ENCODE results near the gene AKAP1. TPM values are rescaled to one million over a fixed set of nuclear protein-coding genes. Genes with fewer than 3 reads are reported as not detected.

The AKAP1 gene
- total RNA-seq, 4 donors from 2014 or later: 31.0 to 36.9 (median 36.3) TPM

DNA sequence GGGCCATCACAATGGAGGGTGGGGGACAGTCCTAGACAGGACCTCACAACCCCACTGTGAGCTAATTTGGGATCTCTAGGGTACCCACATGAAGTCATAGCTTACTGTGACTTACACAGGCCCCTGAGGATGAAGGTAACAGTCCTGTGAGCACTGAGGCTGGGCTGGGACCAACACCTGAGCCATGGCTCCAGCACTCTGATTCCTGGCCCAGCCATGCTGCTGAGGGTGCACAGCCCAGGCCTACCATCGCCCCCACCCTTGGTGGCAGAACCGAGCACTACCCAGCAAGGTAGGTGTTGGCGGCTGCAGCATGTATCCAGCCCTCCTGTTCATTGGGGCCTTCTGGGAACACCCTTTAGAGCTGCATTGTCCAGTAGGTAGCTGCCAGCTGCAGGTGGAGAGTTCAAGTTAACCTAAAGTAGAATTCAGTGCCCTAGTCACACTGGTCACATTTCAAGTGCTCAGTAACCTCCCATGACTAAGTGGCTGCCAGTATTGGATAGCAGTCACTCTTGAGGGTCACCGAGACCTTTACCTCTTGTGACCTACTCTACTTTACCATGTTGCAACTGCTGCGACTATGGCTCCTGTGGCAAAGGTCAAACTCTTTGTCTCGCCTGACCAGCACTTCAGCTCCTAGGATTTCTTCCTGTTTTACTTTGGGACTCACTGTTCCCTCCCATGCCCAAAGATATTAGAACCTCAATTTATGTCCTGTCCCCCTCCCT lies 11.6 kb downstream of the AKAP1 start:
- TF ChIP-seq, protein P1, sequence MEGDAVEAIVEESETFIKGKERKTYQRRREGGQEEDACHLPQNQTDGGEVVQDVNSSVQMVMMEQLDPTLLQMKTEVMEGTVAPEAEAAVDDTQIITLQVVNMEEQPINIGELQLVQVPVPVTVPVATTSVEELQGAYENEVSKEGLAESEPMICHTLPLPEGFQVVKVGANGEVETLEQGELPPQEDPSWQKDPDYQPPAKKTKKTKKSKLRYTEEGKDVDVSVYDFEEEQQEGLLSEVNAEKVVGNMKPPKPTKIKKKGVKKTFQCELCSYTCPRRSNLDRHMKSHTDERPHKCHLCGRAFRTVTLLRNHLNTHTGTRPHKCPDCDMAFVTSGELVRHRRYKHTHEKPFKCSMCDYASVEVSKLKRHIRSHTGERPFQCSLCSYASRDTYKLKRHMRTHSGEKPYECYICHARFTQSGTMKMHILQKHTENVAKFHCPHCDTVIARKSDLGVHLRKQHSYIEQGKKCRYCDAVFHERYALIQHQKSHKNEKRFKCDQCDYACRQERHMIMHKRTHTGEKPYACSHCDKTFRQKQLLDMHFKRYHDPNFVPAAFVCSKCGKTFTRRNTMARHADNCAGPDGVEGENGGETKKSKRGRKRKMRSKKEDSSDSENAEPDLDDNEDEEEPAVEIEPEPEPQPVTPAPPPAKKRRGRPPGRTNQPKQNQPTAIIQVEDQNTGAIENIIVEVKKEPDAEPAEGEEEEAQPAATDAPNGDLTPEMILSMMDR (IDR thresholded peaks at IDR 0.05; ENCODE audit: low read depth): no peak

DNA sequence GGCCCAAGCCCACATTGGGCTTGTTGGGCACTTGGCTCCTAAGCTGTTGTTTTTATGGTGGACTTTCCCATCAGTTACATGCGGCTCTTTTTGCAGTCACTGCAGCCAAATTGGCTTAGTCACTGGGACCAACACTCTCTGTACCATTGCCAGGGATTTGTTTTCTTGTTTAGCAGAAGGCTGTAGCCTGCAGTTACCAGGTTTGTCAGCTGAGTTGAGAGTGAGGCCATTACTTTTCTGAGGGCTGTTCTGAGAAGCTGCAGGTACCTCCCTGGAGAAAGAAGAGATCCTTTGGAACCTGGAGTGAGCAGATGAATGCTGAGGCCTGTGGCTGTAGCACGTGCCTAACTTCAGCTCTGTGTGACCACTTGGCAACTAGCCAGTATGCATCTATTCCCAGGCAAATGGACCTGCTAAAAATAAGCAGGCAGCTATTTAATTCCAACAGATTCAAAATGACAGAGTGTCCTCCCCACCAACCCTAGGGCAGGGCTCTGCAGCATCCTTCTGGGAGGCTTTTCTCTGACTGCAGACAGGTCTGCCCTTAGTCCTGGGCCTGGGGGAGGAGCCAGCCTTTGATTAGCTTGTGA lies 12.9 kb downstream of the AKAP1 start:
- TF ChIP-seq, protein P1 (IDR thresholded peaks at IDR 0.05; ENCODE audit: low read depth): no peak

DNA sequence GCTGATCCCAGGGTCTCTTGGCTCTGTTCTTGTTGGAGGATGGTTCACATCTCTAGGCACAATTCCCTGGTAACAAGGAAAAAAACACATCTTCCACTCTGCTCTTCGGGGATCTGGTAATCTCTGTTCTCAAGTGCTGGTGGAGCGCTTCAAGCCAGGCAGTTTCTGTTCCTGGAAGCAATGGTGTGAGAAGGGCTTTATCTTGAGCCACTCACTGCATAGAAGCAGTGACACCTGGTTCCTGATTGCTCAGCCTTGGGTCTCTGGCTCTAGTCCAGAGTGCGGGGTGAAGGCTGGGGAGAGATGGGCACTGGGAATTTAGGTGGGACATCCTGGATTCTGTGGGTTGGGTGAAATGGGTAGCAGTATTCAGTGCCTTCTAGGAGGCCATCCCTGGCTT lies 14.1 kb downstream of the AKAP1 start:
- TF ChIP-seq, protein P1 (IDR thresholded peaks at IDR 0.05; ENCODE audit: low read depth): no peak

DNA sequence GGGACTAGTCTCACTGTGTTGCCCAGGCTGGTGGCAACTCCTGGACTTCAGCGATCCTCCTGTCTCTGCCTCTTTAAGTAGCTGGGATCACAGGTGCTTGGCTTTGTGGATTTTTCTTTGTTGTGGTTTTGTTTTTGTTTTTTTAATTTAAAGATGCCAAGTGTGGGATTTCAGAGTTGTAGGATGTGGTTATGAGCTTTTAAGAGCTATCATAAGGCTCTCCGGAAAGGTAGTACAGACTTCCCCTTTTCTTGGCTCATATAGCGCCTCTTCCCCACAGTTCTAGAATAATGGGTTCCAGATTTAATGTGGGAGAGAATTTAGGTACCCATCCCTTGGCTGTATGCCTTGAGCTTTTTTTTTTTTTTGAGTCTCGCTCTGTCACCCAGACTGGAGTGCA lies 17.1 kb downstream of the AKAP1 start:
- TF ChIP-seq, protein P1 (IDR thresholded peaks at IDR 0.05; ENCODE audit: low read depth): no peak

DNA sequence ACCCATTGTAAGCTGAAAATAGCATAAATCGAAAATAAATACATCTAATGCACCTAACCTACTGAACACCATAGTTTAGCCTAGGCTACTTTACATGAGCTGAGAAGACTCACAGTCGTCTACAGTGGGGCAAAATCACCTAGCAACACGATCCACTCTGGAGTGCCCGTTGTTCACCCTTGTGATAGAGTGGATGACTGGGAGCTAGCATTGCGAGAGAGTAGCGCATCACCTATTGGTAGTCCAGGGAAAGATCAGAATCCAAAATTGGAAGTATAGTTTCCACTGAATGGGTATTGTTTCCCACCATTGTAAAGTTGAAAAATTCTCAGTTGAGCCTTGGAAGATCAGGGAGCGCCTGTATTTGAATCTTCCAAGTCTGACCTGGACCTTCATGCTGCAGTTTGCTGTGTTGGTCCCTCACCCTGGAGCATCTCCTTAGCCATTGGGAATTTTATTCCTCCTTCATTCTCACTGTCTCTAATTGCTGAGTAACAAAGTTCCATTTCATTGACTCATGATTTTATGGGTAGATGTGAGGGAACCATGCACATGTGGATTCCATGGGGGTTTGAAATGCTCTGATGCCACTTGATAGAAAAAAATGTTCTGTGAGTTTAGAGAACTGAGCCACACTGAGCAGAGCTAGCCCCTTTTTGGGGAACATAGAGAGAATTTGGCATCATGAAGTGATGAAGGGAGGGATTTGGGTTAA lies 19.6 kb downstream of the AKAP1 start:
- TF ChIP-seq, protein P1 (IDR thresholded peaks at IDR 0.05; ENCODE audit: low read depth): no peak

DNA sequence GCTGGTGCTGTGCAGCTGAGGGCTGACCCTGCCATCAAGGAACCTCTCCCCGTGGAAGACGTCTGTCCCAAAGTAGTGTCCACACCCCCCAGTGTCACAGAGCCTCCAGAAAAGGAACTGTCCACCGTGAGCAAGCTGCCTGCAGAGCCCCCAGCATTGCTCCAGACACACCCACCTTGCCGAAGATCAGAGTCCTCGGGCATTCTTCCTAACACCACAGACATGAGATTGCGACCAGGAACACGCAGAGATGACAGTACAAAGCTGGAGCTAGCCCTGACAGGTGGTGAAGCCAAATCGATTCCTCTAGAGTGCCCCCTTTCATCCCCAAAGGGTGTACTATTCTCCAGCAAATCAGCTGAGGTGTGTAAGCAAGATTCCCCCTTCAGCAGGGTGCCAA lies 20.5 kb downstream of the AKAP1 start:
- TF ChIP-seq, protein P1 (IDR thresholded peaks at IDR 0.05; ENCODE audit: low read depth): no peak
